HG03354 (cell line): Measurements from ENCODE around the gene GCNT2.
"Not testable (repeated sequence)": the region's sequence is repeated elsewhere in the genome, so short reads cannot be mapped to it uniquely, and the experiment has no call there.

Experiments used
- ATAC-seq: cut with Tn5 transposase; IDR thresholded peaks from one replicate; pipeline ENCODE4 v1.9.1; 2021; ENCODE audit warnings: mild to moderate bottlenecking; ENCODE audit not compliant: unreplicated experiment, poor library complexity, severe bottlenecking

Gene GCNT2

GRCh38 chr6:10521104-10521808 lies at the start of gene GCNT2:
Gene GCNT2, plus strand, starts transcription at chr6:10521351. Its CDS starts 7,561 bp downstream, at chr6:10528912.
- ATAC-seq, result peak; percentile 49

GRCh38 chr6:10472634-10473033 lies 48.5 kb upstream of the GCNT2 start:
- no peak for ATAC-seq

DNA sequence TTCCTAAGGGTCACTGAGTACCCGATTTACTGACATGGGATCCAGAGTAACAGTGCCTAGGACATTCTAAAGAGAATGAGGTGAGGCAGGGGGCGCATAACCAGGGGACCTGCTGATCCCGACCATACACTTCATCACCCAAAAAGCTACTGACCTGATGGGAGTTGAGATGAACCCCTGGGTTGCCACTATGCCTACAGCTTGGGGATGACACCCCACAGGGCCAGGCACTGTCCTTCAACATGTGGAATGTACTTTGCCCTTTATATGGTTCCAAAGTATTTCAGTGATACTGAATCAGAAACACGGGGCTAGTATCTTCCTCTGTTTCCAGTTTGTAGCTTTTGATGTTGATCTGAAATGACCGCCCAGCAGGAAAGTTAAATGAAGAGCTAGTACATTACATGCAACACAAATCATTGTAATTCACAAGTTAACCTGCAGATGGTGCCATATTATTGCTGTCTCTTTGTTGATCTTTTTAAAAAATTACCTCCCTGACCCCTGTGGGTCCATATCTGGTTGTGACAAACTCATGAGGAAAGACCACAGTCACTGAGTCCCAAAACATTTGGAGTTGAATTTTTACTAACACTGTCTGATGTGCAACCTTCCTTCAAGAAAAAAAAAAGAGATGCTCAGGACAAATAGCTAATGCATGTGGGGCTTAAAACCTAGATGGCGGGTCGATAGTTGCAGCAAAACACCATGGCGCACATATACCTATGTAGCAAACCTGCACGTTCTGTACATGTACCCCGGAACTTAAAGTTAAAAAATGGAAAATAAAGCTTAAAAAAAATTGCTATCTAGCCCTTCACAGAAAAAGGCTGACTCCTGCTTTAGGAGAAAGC lies 42.7 kb upstream of the GCNT2 start:
- ATAC-seq, result peak; percentile 76

GRCh38 chr6:10479939-10480700 lies 41.0 kb upstream of the GCNT2 start:
- ATAC-seq, result no peak

DNA sequence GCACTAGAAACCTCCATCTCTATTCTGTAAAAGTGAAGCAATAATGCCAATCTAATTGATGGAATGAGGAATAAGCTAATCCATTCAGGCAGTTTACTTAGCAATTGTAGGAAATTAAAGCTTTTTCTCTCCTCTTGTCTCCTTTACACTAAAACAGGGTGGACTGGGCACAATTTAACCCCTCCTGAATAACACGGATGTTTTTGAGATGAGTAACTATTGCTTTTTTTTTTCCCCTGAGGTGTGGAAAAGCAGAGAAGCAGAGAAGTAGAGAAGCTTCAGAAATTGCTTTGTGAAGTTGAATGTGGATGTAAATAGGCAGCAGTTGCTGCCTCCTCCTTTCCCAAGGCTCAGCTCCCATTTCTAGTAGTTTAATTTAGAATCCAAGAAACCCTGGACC lies 40.0 kb upstream of the GCNT2 start:
- ATAC-seq, result no peak

DNA sequence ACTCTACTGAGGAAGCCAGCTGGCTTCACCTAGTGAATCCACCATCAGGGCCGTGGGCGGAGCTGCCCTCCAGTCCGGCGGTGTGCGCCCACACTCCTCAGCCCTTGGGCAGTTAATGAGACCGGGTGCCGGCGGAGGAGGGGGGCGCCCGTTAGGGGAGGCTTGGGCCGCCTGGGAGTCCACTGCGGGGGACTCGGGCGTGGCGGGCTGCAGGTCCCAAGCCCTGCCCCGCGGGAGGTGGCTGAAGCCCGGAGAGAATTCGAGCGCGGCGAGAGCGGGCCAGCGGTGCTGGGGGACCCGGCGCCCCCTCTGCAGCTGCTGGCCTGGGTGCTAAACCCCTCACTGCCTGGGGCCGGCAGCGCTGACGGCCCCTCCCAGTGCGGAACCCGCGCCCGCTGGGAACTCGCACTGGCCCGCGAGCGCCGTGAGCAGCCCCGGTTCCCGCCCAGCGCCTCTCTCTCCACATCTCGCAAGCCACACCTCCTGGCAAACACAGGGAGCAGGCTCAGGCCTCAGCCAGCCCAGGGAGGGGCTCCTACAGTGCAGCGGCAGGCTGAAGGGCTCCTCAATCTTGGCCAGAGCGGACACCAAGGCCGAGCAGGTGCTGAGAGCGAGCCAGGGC lies 38.4 kb upstream of the GCNT2 start:
- no peak for ATAC-seq

GRCh38 chr6:10484912-10485311 lies 36.2 kb upstream of the GCNT2 start:
- ATAC-seq, result no peak

GRCh38 chr6:10485406-10485805 lies 35.7 kb upstream of the GCNT2 start:
- no peak for ATAC-seq

DNA sequence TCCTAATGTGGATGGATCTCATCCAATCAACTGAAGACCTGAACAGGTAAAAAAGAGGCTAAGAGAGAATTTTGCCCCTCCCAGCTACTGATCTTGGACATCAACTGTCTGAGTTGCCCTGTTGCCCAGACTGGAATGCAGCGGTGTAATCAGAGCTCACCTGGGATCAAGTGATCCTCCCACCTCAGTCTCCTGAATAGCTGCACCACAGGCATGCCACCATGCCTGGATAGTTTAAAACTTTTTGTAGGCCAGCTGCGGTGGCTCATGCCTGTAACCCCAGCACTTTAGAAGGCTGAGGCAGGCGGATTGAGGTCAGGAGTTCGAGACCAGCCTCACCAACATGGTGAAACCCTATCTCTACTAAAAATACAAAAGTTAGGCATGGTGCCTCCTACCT lies 34.9 kb upstream of the GCNT2 start:
- ATAC-seq, result no peak

GRCh38 chr6:10486944-10487588 lies 34.1 kb upstream of the GCNT2 start:
- ATAC-seq, result not testable (repeated sequence)

DNA sequence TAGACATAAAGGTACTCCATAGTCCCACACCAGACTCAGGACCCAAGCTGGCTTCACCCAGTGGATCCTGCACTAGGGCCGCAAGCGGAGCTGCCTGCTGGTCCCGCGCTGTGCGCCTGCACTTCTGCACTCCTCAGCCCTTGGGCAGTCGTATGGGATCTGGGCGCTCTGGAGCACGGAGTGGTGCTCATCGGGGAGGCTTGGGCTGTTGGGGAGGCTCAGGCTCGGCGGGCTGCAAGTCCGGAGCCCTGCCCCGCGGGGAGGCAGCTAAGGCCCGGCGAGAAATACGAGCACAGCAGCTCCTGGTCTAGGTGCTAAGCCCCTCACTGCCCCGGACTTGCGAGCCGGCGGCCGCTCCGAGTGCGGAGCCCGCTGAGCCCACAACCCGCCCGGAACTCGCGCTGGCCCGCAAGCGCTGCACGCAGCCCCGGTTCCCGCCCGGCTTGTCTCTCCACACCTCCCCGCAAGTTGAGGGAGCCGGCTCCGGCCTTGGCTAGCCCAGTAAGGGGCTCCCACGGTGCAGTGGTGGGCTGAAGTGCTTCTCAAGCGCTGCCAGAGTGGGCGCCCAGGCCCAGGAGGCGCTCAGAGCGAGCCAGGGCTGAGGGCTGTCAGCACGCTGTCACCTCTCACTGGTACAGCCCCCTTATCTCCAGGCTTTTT lies 33.4 kb upstream of the GCNT2 start:
- ATAC-seq, result no peak

DNA sequence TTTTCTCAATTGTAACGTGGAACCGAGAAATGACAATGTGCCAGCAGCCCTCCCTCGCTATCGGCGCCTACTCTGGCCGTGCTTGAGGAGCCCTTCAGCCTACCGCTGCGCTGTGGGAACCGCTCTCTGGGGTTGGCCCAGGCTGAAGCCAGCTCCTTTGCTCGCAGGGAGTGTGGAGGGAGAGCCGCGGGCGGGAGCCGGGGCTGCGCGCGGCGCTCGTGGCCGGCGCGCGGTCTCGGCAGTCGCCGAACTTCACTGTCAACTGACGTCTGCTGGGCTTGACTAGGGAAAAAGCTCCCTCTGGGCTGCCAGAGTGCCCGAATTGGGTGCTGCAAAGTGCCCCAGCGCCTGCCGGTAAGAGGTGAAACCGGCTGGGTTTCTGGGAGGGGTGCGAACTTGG lies 29.7 kb upstream of the GCNT2 start:
- no peak for ATAC-seq

GRCh38 chr6:10491905-10492304 lies 29.2 kb upstream of the GCNT2 start:
- not testable (repeated sequence) for ATAC-seq

GRCh38 chr6:10495029-10495428 lies 26.1 kb upstream of the GCNT2 start:
- no peak for ATAC-seq

GRCh38 chr6:10505529-10505928 lies 15.6 kb upstream of the GCNT2 start:
- no peak for ATAC-seq

- ATAC-seq, result no peak
Measured at GRCh38 chr6:10507298-10507697, 13.9 kb upstream of the GCNT2 start.

- no peak for ATAC-seq
Measured at GRCh38 chr6:10507715-10508114, 13.4 kb upstream of the GCNT2 start.

DNA sequence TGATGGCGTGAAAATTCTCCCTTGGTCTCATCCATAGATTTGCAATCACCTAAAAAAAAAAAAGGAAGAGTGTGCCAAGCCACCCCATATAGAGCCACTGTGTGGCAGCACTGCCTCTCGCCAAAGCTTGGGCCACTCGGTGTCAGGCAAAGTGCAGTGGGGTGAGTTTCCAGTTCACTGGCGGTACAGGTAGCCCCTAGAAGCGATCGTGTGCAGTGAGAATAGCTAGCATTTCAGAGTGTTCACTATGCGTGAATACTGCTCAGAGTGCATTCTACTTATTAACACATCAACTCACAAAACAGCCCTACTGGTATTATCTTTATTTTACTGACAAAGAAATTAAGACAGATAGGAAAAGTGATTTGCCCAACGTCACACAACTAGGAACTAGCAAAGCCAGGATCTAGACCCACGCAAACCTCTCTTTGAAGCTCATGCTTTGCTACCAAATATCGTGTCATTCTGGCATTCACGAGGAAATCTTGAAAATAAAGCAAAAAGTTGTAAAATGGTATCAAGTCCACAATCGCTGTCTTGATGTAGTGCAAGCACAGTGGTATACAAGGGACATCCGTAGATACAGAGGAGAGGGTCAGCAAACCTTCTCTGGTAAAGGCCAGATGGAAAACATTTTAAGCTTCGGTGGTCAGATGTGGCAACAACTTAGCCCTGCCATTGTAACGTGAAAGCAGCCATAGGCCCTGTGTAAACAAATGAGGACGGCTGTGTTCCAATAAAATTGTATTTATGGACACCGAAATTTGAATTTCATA lies 10.4 kb upstream of the GCNT2 start:
- peak; percentile 99 for ATAC-seq
